Activated effector memory CD4-positive, alpha-beta T cell treated with anti-CD3 and anti-CD28 coated beads, Interleukin-2, amount 50 U/mL, for 16 hours (primary cell): ENCODE measurements around the gene KANSL1.
"Not testable (repeated sequence)": the region's sequence is repeated elsewhere in the genome, so short reads cannot be mapped to it uniquely, and the experiment has no call there.

Source experiments
- DNase-seq: peaks from one replicate; pipeline ENCODE4 v3.0.0-alpha.2; 2020

The KANSL1 gene

GRCh38 chr17:46032909-46033308, 160.3 kb downstream of the KANSL1 start:
- no peak for DNase-seq

DNA sequence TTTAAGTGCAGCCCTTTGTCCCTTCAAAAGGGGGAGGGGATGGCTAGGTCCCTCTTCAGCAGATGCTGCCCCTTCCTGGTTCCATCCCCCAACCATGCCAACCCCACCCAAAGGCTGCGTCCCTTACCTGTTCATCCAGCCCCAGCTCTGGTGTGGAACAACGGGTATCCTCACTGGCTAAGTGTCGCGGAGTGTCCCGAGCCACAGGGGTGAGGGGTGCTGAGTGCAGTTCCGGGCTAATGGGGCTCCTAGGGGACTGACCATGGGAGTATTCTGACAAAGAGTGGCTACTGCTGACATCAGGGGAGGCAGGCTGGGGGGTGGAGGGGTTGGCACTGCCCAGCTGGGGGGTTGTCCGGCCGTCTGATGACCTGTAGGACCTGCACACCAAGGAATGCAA, 161.3 kb downstream of the KANSL1 start:
- DNase-seq, result no peak

DNA sequence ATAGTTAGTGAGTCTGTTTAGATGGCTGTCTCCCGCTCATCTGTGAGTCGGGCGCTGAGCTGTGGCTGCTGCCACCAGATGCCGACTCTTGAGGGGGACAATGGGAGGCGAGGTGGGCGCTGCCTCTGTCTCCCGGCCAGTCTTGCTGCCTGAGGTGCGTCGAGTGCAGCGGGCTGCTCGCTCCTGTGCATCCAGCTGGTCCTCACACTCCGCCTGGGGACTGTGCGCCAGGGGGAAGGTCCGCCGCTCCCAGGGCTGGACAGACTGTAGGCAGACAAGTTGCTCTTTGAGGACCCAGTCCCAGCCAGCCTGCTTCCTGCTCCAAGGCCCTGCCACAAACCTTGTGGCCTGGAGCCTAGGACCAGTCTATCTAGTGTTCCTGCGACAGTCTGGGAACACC, 161.8 kb downstream of the KANSL1 start:
- no peak for DNase-seq

- DNase-seq, result no peak
Observed at GRCh38 chr17:46030752-46031151, 162.5 kb downstream of the KANSL1 start.

- no peak for DNase-seq
Observed at GRCh38 chr17:46029627-46030026, 163.6 kb downstream of the KANSL1 start.

- no peak for DNase-seq
Observed at GRCh38 chr17:46028981-46029565, 164.2 kb downstream of the KANSL1 start.

DNA sequence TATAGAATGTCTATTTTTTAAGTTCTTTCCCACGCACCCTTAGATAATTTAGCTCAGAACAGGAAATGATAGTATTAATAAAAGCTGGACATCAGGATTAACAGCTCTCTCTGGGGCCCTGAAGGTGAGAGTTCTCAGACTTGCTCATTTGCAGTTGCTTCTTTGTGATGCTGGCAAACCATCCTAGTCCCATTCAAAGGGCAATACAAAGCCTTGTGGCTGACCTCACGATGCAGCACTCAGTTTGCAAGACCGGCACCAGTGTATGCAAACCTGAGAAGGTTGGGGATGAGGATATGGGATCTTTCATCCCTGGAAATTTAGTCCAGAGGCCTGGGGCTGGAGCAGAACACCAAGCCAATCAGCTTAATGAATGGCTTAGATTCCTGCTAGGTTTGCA, 164.9 kb downstream of the KANSL1 start:
- no peak for DNase-seq

GRCh38 chr17:46027976-46028325, 165.3 kb downstream of the KANSL1 start:
- no peak for DNase-seq

- no peak for DNase-seq
Observed at GRCh38 chr17:46027048-46027975, 165.9 kb downstream of the KANSL1 start.

GRCh38 chr17:46026166-46027047, 166.8 kb downstream of the KANSL1 start:
- DNase-seq, result no peak

DNA sequence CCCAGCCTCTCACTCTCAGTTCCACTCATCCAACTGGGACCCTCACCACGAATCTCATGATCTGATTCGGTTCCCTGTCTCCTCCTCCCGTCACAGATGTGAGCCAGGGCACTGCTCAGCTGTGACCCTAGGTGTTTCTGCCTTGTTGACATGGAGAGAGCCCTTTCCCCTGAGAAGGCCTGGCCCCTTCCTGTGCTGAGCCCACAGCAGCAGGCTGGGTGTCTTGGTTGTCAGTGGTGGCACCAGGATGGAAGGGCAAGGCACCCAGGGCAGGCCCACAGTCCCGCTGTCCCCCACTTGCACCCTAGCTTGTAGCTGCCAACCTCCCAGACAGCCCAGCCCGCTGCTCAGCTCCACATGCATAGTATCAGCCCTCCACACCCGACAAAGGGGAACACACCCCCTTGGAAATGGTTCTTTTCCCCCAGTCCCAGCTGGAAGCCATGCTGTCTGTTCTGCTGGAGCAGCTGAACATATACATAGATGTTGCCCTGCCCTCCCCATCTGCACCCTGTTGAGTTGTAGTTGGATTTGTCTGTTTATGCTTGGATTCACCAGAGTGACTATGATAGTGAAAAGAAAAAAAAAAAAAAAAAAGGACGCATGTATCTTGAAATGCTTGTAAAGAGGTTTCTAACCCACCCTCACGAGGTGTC, 167.6 kb downstream of the KANSL1 start:
- DNase-seq, result no peak

- no peak for DNase-seq
Observed at GRCh38 chr17:46025060-46025459, 168.2 kb downstream of the KANSL1 start.

DNA sequence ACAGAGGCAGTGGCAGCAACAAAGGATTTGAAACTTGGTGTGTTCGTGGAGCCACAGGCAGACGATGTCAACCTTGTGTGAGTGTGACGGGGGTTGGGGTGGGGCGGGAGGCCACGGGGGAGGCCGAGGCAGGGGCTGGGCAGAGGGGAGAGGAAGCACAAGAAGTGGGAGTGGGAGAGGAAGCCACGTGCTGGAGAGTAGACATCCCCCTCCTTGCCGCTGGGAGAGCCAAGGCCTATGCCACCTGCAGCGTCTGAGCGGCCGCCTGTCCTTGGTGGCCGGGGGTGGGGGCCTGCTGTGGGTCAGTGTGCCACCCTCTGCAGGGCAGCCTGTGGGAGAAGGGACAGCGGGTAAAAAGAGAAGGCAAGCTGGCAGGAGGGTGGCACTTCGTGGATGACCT, 168.6 kb downstream of the KANSL1 start:
- no peak for DNase-seq

GRCh38 chr17:46023783-46024388, 169.3 kb downstream of the KANSL1 start:
- no peak for DNase-seq

GRCh38 chr17:46023366-46023765, 169.9 kb downstream of the KANSL1 start:
- not testable (repeated sequence) for DNase-seq

DNA sequence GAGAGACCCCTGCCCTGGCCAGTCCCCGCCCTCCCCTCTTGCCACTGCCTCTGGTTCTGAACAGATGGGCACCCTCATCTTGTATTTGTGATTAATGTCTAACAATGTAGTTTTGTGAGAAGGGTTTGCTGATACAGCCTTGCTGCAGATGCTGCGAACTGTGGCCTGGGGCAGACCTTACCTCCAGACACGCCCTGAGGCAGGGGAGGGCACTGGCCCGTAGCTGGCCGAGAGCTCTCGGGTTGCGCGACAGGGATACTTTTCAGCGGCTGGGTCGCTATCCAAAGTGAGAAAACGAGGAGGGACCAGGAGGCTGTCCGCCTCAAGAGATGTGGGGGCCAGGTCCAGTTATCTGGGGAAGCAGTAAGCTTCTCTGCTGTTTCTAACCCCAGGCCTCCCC, 172.2 kb downstream of the KANSL1 start:
- DNase-seq, result peak; percentile 53

DNA sequence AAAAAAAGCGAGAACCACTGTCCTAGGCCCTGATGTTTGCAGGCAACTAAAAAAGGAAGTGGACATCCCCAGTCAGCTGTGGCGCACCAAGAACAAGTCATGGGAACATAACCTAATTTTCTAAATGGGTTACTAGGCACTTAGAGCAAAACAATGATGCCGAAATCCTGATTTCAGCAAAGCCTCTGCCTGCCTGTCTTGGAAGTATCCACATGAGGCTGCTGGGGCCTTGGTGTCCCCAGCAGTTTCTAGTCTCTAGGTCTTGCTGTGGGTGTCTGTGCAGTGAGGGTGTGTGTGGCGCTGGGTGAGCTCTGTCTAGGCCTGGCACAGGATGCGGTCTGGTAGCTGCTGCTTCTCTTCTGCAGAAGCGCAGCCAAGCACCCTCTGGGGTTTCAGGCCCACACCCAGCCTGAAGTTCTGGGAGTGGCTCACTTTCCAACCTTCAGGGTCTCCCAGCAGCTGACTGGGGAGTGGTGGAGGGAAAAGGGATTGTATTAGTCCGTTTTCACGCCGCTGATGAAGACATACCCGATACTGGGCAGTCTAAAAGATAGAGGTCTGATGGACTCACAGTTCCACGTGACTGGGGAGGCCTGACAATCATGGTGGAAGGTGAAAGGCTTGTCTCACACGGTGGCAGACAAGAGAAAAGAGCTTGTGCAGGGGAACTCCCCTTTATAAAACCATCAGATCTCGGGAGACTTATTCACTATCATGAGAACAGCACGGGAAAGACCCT, 173.0 kb downstream of the KANSL1 start:
- DNase-seq, result peak; percentile 82

DNA sequence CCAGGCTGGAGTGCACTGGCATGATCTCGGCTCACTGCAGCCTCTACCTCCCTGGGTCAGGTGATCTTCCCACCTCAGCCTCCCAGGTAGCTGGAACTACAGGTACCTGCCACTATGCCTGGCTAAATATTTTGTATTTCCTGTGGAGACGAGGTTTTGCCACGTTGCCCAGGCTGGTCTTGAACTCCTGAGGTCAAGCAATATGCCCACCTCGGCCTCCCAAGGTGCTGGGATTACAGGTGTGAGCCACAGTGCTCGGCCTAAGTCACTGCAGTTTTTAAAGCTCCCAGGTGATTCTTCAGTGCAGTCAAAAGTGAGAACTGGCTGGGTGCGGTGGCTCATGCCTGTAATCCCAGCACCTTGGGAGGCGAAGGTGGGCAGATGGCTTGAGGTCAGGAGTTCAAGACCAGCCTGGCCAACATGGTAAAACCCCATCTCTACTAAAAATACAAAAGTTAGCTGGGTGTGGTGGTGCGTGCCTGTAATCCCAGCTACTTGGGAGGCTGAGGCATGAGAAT, 173.8 kb downstream of the KANSL1 start:
- peak; percentile 62 for DNase-seq

- DNase-seq, result no peak
Observed at GRCh38 chr17:46013502-46014165, 179.6 kb downstream of the KANSL1 start.

DNA sequence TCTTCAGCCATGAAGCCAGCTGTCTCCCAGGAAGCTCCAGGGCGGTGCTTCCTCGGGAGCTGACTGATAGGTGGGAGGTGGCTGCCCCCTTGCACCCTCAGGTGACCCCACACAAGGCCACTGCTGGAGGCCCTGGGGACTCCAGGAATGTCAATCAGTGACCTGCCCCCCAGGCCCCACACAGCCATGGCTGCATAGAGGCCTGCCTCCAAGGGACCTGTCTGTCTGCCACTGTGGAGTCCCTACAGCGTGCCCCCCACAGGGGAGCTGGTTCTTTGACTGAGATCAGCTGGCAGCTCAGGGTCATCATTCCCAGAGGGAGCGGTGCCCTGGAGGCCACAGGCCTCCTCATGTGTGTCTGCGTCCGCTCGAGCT, 180.1 kb downstream of the KANSL1 start:
- no peak for DNase-seq

DNA sequence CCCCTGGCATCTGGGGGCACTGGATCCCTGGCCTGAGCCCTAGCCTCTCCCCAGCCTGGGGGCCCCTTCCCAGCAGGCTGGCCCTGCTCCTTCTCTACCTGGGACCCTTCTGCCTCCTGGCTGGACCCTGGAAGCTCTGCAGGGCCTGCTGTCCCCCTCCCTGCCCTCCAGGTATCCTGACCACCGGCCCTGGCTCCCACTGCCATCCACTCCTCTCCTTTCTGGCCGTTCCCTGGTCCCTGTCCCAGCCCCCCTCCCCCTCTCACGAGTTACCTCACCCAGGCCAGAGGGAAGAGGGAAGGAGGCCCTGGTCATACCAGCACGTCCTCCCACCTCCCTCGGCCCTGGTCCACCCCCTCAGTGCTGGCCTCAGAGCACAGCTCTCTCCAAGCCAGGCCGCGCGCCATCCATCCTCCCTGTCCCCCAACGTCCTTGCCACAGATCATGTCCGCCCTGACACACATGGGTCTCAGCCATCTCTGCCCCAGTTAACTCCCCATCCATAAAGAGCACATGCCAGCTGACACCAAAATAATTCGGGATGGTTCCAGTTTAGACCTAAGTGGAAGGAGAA, 180.6 kb downstream of the KANSL1 start:
- no peak for DNase-seq
